Measurements from ENCODE around the gene INPP5J.
"Not testable (repeated sequence)": the region's sequence is repeated elsewhere in the genome, so short reads cannot be mapped to it uniquely, and the experiment has no call there.

Gene INPP5J

DNA sequence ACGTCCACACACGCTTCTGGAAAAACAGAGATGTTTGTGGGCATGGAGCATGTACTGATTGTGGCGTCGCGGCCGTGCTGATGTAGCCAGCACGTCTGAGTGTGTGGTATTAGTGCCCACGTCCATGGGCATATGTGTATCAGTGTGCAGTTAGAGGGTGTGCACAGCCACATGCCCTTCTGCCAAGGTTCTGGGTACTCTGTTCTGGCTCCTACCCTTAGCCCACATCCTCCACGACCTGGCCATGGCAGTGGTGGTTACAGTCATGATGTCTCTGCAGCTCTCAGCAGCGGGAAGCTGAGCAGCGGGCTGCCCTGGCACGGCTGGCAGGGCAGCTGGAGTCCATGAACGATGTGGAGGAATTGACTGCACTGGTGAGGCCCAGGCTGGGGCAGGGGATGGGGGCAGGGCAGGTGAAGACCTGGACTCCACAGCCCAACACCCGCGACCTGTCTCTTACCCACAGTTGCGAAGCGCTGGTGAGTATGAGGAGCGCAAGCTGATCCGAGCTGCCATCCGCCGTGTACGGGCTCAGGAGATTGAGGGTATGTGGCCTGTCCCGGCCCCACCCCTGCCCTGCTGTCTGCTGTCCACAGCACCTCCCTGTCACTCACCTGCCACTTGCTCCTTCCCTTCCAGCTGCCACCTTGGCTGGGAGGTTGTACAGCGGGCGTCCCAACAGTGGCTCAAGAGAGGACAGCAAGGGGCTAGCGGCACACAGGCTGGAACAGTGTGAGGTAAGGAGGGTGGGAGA lies 34.4 kb upstream of the INPP5J start:
- no peak for DNase-seq

DNA sequence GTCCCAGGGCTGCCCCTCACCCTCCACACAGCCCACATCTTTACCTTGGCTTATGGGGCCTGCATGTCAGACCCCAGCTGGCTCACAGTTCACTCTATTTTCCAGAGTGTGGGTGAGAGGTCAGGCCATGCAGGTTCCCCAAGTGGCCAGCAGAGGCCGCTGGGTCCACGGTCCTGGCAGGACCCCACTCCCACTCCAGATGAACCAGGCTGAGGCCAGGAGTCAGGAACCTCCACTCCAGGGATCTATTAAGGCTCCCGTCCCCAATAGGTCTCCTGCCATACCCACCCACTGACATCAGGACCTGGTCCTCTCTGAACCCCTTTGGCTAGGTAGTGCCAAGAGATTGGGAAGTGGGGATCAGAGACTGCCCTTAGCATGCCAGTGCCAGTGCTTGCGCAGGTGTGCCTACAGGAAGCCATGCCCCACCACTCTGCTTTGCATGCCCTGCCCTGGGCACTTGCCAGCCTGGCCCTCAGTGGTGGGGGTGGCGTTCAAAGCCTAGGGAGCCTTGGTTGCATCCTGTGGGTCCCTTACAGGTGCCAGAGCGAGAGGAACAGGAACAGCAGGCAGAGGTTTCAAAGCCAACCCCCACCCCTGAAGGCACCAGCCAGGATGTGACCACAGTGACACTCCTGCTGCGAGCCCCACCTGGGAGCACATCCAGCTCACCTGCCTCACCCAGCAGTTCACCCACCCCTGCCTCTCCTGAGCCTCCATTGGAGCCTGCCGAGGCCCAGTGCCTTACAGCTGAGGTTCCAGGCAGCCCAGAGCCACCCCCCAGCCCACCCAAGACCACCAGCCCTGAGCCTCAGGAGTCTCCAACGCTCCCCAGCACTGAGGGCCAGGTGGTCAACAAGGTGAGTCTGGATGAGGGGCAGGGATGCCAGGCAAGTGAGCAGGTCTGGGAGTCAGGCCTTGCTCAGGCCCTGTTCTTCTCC lies 33.3 kb upstream of the INPP5J start:
- peak; percentile 28 to 39 for DNase-seq

DNA sequence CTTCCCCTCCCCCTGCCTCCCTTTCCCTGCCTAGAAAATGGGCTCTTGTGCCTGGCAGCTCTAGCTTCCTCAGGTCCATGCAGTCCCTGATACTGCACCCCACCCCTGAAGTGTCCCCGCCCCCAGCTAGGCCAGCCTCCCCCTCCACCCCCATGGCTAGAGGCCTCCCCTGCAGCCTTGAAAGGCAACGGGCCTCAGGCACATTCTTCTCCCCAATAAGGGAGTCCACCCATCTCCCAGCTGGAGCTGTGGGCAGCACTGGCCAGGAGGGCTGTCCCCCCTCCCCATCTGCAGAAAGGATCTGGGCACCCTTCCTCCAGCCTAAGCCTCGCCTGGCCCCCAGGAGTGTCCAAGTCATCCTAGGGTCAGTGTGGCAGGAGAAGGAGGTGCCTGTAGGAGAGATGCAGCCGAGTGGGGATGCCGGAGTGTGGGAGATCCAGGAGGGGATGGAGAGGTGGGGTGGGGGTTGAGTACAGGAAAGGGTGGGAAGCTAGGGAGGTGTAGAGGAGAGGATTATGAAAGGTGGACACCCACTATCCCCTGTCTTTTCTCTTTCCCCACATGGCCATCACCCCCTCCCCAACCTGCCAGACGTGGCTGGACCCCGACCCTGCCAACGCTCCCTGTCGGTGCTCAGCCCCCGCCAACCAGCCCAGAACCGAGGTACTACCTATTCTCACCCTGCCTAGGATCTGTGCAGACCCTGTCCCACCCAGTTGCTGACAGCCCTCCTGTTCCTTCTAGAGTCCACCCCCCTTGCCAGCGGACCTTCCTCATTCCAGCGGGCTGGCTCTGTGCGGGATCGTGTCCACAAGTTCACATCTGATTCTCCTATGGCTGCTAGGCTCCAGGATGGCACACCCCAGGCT lies 32.3 kb upstream of the INPP5J start:
- no peak for DNase-seq

DNA sequence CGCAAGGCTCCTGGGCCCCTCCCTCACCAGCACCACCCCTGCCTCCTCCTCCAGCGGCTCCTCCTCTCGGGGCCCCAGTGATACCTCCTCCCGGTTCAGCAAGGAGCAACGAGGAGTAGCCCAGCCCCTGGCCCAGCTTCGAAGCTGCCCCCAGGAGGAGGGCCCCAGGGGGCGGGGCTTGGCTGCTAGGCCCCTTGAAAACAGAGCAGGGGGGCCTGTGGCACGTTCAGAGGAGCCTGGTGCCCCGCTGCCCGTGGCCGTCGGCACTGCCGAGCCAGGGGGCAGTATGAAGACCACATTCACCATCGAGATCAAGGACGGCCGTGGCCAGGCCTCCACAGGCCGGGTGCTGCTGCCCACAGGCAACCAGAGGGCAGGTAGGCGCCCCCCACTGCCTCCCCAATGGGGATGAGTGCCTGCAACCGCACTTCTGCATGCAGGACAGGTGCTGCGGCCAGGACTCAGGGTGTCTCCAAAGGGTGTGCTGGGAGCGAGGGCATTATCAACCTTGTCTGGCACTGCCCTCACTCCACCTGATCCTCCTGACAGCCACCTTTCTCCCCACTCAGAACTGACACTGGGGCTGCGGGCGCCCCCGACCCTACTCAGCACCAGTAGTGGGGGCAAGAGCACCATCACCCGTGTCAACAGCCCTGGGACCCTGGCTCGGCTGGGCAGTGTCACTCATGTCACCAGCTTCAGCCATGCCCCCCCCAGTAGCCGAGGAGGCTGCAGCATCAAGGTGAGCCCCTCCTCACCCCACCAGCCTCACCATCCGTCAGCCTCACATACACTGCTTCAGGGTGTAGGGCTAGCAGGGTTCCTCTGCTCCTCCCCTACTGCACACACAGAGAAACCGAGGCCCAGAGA lies 31.4 kb upstream of the INPP5J start:
- DNase-seq: no peak

DNA sequence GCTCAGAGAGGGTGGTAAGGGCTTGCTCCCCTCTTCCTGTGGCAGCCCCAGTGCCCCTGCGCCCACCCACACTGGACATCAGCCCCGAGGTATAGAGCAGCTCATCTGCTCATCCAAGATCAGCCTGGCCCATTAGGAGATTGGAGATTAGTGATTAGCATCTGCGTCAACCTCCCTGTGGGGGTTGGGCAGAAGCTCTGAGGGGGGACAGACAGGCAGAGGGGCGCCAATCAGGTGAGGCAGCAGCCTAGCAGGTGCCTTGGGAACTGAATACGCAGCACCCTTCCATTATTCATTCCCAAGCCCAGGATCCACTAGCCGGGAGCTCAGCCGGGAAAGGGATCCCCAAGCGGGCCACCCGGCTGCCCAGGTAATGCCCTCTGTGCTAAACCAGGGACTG lies 30.6 kb upstream of the INPP5J start:
- no peak for DNase-seq

DNA sequence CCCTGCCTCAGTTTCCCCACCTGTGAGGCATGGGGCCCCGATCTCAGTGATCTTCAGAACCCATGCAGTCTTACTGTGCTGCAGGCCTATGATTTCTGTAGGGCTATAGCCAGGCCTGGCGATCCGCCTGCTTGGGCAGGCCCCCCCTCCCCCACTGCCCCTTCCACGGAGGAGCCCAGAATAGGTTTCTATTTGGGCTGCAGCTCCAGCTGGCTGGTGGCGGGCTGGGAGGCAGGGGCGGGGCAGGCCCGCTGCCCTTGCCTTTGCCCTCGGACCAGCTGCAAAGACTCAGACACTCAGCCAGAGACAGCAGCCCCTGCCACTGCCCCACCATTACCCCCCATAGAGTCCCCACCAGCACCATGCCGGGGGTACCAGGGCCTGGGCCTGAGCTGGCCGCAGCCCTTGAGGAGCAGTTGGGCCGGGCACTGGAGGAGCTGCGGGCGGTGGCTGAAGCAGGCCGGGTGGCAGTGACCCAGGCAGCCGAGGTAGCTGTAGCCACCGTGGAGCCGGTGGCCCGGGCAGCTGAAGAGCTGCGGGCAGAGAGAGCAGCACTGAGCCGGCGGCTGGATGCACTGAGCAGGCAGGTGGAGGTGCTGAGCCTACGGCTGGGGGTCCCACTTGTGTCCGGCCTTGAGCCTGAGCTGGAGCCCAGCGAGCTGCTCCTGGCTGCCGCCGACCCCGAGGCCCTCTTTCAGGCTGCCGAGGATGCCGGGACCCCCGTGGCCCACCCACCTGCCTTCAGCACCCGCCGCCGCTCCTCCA lies 29.5 kb upstream of the INPP5J start:
- DNase-seq: no peak

DNA sequence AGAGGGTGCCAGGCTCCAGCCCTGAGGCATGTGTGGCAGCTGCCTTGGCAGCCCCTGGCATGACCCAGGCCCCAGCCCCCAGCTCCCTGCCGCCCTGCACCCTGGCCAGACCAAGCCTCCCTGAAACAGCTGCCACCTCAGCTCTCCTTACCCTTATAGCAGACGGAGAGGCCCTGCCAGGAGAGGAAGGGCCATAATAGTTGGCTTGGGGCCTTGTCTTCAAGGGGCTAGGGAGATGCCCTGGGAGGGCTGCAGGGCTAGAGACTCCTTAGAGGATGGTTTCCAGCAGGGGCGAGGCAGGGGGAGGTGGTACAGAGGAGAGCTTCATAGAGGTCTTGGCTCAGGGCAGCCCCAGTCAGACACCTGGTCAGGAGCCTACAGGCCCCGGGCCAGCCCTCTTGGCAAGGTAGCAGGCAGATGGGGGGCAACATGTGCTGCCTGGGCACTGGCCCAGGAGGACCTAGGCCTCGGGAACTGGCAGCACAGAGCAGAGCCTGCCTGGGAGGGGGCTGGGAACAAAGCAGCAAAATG lies 28.7 kb upstream of the INPP5J start:
- DNase-seq: no peak

DNA sequence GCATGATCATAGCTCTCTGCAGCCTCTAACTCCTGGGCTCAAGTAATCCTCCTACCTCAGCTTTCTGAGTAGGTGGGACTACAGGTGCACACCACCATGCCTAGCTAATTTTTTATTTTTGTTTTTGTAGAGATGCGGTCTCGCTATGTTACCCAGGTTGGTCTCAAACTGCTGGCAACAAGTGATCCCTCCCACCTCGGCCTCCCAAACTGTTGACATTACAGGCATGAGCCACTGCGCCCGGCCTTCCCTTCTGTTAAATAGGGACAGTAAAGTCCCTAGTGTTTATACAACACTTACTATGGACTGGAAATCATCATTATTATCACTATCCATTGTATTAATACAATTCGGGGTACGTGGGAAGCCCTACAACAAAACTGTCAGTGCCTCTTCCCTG lies 28.0 kb upstream of the INPP5J start:
- no peak for DNase-seq

DNA sequence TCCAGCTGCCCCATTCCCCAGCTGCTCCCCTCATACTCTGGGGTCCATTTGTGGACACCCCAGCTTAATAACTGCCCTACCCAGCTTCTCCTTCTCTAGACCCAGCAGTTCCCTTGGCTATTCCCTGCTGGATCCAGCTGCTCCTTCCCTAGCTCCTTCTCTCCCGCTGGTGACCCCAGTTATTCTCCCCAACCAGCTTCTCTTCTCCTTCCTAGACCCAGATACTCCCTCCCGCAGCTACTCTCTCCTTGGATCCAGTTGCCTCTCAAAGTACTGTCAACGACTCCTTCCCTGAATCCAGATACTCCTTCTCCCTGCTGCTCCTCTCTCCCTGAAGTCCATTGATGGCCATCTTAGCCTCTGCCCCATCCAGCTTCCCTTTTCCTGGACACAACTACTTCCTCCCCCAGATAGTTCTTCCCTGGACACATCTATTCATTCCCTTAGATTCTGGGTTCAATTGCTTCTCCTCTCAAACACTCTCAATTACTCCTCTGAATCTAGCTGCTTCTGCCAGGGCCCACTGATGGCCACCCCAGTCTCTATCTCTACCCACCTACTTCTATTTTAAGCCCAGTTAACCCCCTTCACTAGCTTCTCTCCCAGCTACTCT lies 27.0 kb upstream of the INPP5J start:
- DNase-seq: no peak

DNA sequence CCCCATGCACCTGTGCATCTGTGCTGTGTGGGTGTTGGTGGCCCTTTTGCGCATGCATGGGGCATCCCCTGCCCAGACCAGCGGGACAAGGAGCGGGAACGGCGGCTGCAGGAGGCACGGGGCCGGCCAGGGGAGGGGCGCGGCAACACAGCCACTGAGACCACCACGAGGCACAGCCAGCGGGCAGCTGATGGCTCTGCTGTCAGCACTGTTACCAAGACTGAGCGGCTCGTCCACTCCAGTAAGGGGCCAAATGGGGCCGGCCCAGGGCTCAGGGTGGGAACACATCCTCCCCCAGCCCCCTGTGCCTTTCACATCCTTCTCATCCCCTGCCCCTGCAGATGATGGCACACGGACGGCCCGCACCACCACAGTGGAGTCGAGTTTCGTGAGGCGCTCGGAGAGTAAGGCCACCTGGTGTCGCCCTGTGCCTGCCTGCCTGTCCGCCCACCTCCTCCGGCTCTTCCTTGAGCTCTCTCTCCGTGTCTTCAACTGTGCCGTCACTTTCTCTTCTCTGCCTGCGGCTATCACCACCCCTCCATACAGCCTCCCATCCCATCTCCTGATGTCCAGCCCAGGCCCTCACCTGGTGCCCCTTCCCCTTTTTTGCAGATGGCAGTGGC lies 26.0 kb upstream of the INPP5J start:
- no peak for DNase-seq

DNA sequence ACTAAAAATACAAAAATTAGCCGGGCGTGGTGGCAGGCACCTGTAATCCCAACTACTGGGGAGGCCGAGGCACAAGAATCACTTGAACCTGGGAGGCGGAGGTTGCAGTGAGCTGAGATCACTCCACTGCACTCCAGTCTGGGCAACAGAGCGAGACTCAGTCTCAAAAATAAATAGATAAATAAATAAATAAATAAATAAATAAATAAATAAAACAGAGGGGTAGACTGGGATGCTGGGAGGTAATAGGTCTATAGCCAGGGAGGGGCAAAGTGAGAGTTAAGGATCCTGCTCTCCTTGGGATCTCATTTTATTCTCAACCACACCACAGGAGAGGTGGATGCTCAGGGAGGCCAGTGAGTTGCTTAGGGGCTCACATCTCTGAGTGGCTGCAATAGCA lies 25.2 kb upstream of the INPP5J start:
- not testable (repeated sequence) for DNase-seq

DNA sequence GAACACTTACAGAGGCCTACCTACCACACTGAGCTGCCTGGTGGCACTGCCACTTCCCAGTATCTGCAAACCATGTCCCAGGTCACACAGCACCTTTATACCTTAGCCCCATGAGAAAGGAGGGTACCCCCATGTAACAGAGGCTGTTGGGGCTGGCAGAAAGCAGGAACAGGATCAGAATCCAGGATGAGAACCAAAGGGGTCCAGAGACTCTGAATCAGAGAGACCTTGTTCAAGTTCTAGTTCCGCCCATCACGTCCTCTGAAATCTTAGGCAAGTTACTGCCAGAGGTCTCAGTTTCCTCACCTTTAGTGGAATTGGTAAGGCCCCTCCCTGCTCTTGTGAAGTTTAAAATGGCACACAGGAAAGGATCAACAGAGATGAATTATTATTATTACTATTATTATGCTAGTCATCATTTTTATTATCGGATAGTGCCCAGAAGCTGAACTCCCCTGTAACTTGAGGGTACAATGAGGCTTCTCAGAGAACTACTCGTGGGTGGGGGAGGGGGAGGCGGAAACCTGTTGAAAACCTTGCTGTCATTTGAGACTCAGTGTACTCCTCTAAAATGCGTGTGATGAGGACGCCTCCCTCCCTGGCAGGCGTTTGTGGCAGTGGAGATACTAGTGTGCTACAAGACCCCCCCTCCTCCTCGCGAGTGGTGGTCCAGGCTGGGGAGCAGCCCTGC lies 24.7 kb upstream of the INPP5J start:
- DNase-seq: no peak

DNA sequence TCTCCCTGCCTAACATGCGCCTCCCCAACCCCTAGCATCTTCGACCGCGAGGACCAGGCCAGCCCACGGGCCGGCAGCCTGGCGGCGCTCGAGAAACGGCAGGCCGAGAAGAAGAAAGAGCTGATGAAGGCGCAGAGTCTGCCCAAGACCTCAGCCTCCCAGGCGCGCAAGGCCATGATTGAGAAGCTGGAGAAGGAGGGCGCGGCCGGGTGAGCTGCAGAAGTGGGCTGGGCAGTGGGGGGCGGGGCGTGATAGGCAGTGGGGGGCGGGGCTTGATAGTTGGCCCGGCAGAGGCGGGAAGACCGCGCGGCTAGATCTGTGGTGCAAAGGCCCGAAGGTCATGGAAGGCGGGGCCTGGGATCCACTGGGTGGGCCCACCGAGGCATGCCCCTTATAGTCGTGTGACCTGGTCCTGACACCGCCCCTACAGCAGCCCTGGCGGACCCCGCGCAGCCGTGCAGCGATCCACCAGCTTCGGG lies 24.1 kb upstream of the INPP5J start:
- no peak for DNase-seq

DNA sequence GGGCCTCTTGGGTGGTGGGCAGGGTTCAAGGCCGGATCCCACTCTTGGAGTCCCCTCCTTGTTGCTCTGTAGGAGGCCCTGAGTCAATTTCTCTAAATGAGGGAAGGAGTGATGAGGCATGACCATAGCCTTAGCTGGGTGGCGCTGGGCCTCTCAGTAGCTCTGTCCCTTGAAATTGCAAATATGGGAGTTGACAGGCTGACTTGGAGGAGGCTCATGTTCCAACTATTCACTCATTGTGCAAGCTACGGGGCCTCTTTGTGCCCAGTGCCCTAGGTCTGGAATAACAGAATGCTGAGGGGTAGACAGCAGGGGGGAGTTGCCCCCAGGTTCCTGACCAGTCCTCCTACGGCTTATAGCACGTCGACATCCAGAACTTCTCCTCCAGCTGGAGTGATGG lies 23.4 kb upstream of the INPP5J start:
- no peak for DNase-seq

DNA sequence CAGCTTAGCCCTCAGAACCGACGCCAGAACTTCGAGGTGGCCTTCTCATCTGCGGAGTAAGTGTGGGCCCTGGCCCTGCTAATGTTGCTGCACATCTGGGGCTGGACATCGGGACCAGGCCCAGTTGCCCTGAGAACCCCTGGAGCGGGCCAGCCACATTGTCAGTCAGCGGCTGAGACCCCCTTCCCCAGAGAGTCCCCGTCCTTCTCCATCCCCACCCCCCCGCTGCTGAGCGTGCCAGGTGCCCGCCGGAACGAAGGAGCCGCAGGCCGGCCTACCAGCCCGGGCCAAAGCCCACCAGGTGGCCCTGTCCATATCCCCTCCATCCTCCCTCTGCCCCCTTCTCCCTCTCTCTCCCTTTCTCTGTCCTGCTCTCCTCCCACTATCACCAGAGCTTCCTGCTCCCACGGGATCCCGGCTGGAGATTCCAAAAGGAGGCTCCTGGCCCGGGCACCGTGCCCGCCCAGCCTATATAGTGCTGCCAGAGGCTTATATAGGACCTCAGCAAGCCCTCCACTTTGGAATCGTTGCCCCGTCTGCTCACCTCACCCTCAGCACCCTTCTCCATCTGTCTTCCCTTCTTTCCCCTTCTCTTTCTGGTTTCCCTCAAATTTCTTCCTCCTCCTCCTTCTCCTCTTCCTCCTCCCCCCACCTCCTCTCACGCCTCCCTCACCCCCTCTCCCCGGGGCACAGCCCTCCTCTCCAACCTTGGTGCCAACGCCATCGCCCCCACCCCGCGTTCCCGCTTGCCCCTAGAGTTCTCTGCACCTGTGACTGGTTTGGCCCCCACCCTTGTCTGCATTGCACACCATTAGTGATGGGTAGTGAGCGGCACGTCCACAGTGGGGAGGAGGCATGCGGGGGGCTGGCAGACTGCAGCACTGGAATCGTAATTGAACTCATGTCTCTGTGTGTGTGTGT lies 22.7 kb upstream of the INPP5J start:
- no peak for DNase-seq

DNA sequence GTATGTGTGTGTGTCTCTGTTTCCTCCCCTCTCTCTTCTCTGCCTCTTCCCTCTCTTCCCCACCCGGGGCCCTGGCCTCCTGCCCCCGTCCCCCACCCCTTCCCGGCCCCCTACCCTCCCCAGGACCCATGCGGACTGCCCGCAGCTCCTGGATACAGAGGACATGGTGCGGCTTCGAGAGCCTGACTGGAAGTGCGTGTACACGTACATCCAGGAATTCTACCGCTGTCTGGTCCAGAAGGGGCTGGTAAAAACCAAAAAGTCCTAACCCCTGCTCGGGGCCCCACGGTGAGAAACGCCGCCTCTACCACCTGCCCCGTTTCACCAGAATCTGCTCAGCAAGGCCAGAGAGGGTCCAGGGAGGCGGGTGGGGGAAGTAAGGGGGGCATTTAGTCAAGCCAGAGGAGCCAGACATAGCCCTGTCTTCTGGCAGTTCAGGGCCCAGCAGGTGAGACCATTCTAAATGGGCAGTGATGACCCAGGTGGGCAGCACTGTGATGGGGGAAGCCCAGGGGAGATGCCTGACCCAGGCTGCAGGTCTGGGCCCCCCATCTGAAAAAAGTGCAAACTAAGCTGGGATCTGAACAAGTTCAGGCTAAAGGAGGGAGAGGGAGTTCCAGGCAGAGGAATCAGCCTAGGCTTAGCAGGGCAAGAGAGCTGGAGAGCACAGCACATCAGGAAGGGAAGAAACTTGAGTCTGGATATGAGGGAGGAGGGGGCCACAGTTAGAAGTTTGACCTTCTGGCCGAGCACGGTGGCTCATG lies 21.8 kb upstream of the INPP5J start:
- DNase-seq: no peak

DNA sequence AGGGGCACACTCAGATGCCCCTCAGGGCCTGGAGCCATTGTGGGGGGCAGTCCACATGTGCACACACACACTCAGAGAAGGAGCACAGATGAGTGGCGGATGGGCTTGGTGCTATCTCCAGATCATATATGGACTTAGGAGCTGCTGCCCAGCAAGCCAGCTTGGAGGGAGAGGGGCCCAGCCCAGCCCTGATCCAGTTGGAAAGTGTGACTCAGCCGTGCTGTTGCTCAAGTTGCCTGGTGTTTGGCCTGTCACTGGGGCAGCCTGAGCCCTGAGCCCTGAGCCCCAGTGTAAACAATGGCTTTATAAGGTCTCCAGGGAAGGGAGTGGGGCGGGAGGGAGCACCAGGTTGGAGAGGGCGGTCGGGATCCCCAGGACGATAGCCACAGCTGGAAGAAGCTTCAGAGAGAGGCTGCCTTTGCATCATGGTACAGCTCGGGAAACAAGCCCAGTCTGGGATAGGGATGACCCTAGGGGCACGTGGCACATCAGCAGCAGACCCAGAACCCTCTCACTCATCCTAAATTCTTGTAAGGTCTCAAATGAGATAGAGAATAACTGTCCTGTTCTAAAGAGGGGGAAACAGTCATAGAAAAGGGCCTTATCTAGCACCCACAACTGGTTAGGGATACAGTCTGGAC lies 20.2 kb upstream of the INPP5J start:
- DNase-seq: no peak
